DND-41 (cell line): ENCODE measurements around the gene HMG20A.

Experiments used
- ATAC-seq: fragments of 200-7000 bp; cut with Tn5 transposase; 3 replicates; pipeline ENCODE4 v1.9.1; 2021; ENCODE audit warnings: low read depth; ENCODE audit not compliant: insufficient read depth
- DNase-seq: peaks from one replicate; pipeline ENCODE4 v3.0.0-alpha.2; 2020
- H2AFZ ChIP-seq: 2 replicates; pipeline ENCODE4 v1.6.0; 2012; ENCODE audit warnings: low read depth, low read length
- H3K27ac ChIP-seq: 2 replicates; pipeline ENCODE4 v1.5.1; 2012; ENCODE audit warnings: low read length, inconsistent platforms
- H3K27me3 ChIP-seq: fragments of 200-600 bp; sonication (generic); 2 replicates; pipeline ENCODE4 v1.6.0; 2012; ENCODE audit warnings: low read length, mild to moderate bottlenecking, inconsistent platforms; ENCODE audit not compliant: insufficient read depth, poor library complexity
- H3K36me3 ChIP-seq: 2 replicates; pipeline ENCODE4 v1.5.1; 2012; ENCODE audit warnings: low read length, inconsistent platforms; ENCODE audit not compliant: insufficient read depth
- H3K4me1 ChIP-seq: 2 replicates; pipeline ENCODE4 v1.5.1; 2012; ENCODE audit warnings: mild to moderate bottlenecking, low read length; ENCODE audit not compliant: insufficient read depth
- H3K4me2 ChIP-seq: 2 replicates; pipeline ENCODE4 v1.6.0; 2012; ENCODE audit warnings: mild to moderate bottlenecking, moderate library complexity, low read length, inconsistent platforms; ENCODE audit not compliant: insufficient read depth
- H3K4me3 ChIP-seq, 2 experiments: fragments of 200-600 bp in 1 of 2; shearing (Covaris generic) in 1 of 2; 2 replicates each; pipeline ENCODE4 v1.5.1; 2012 to 2016; ENCODE audit warnings: inconsistent platforms in 2 of 2, low read length in 2 of 2, mild to moderate bottlenecking in 2 of 2, low read depth in 1 of 2, moderate library complexity in 1 of 2
- H3K79me2 ChIP-seq: 2 replicates; pipeline ENCODE4 v1.6.0; 2012; ENCODE audit warnings: low read length, inconsistent platforms; ENCODE audit not compliant: insufficient read depth
- H3K9ac ChIP-seq: 2 replicates; pipeline ENCODE4 v1.6.0; 2012; ENCODE audit warnings: low read depth, mild to moderate bottlenecking, inconsistent platforms, low read length, moderate library complexity
- H3K9me3 ChIP-seq: 2 replicates; pipeline ENCODE4 v1.5.1; 2012; ENCODE audit warnings: low read length, moderate library complexity, mild to moderate bottlenecking, inconsistent platforms; ENCODE audit not compliant: insufficient read depth, severe bottlenecking
- H4K20me1 ChIP-seq: 2 replicates; pipeline ENCODE4 v1.6.0; 2012; ENCODE audit warnings: low read length; ENCODE audit not compliant: insufficient read depth
- CTCF ChIP-seq: IDR thresholded peaks from 2 replicates; pipeline ENCODE4 v1.5.1; 2012; ENCODE audit warnings: borderline replicate concordance, low read length, moderate library complexity, mild to moderate bottlenecking; ENCODE audit not compliant: poor library complexity, severe bottlenecking; ENCODE audit errors: extremely low read depth
- EZH2 ChIP-seq: IDR thresholded peaks from 3 replicates; pipeline ENCODE4 v1.6.1; 2012; ENCODE audit warnings: borderline replicate concordance, low read depth, mild to moderate bottlenecking, moderate library complexity, low read length, inconsistent platforms; ENCODE audit not compliant: severe bottlenecking

Gene HMG20A

GRCh38 chr15:77415450-77416147 is 5.1 kb upstream of the HMG20A start:
- Histone ChIP-seq H3K36me3 (no peaks in the 10 kb centered on the region; the same call in 1 of the 2 replicates), H3K9ac (no peak overlapping the region), H3K79me2 (peaks cover 80% of the 10 kb centered on the region), H2AFZ (no peak overlapping the region), H3K4me3 (no peak overlapping the region), H3K9me3 (no peaks in the 10 kb centered on the region), H3K4me2 (no peak overlapping the region), H3K27me3 (no peaks in the 10 kb centered on the region), H3K4me1 (peaks cover 32% of the 10 kb centered on the region), H3K27ac (no peak overlapping the region), H4K20me1 (peaks cover 7% of the 10 kb centered on the region; the same call in 1 of the 2 replicates)
- ATAC-seq (no peak), DNase-seq (no peak)
- TF ChIP-seq CTCF (no peak), EZH2 (no peak)

GRCh38 chr15:77416148-77416455 is 4.6 kb upstream of the HMG20A start:
- Histone ChIP-seq H3K27ac (no peak overlapping the region), H3K27me3 (no peaks in the 10 kb centered on the region), H3K36me3 (no peaks in the 10 kb centered on the region; the same call in 1 of the 2 replicates), H2AFZ (no peak overlapping the region), H3K9me3 (no peaks in the 10 kb centered on the region), H3K4me1 (peaks cover 27% of the 10 kb centered on the region), H3K4me3 (no peak overlapping the region), H3K9ac (no peak overlapping the region), H3K4me2 (no peak overlapping the region), H3K79me2 (peaks cover 80% of the 10 kb centered on the region), H4K20me1 (peaks cover 7% of the 10 kb centered on the region; the same call in 1 of the 2 replicates)
- DNase-seq (no peak), ATAC-seq (no peak)
- no peak for TF ChIP-seq CTCF
- no peak for TF ChIP-seq EZH2

- ATAC-seq (no peak), DNase-seq (no peak)
- H3K27me3 ChIP-seq: no peaks in the 10 kb centered on the region
- no peak for TF ChIP-seq CTCF
- H3K36me3 ChIP-seq: no peaks in the 10 kb centered on the region; the same call in 1 of the 2 replicates
- H3K79me2 ChIP-seq: peaks cover 81% of the 10 kb centered on the region
- H3K4me1 ChIP-seq: peaks cover 33% of the 10 kb centered on the region
- H2AFZ ChIP-seq: no peak overlapping the region
- peaks cover 7% of the 10 kb centered on the region; the same call in 1 of the 2 replicates for H4K20me1 ChIP-seq
- no peak overlapping the region for H3K27ac ChIP-seq
- no peak overlapping the region for H3K4me3 ChIP-seq
- H3K9me3 ChIP-seq: no peaks in the 10 kb centered on the region
- no peak overlapping the region for H3K9ac ChIP-seq
- no peak overlapping the region for H3K4me2 ChIP-seq
Observed at GRCh38 chr15:77416954-77417353, 3.7 kb upstream of the HMG20A start.
